ENCODE measurements around the gene AFF3.

AFF3 gene

GRCh38 chr2:99787769-99788382 is 354.5 kb downstream of the AFF3 start:
- no peak overlapping the region for H3K4me3 ChIP-seq (ENCODE audit: low read depth, low read length)
- TF ChIP-seq CTCF (IDR thresholded peaks at IDR 0.05; ENCODE audit: low read depth, low read length): no peak
- in situ Hi-C loops (cut with HindIII; ENCODE audit: low sequenced_read_pairs): no loop called here
- DNase-seq (ENCODE audit: low read depth, low spot score): no peak

- TF ChIP-seq CTCF (IDR thresholded peaks at IDR 0.05; ENCODE audit: low read depth, low read length): no peak
- in situ Hi-C loops (cut with HindIII; ENCODE audit: low sequenced_read_pairs): no loop called here
- no peak for DNase-seq (ENCODE audit: low read depth, low spot score)
- no peak overlapping the region for H3K4me3 ChIP-seq (ENCODE audit: low read depth, low read length)
Measured at GRCh38 chr2:99786636-99787390, 355.6 kb downstream of the AFF3 start.

GRCh38 chr2:99784946-99785345 is 357.4 kb downstream of the AFF3 start:
- H3K4me3 ChIP-seq (ENCODE audit: low read depth, low read length): no peak overlapping the region
- DNase-seq (ENCODE audit: low read depth, low spot score): no peak
- no peak for TF ChIP-seq CTCF (IDR thresholded peaks at IDR 0.05; ENCODE audit: low read depth, low read length)
- in situ Hi-C loops (cut with HindIII; ENCODE audit: low sequenced_read_pairs): no loop called here

- TF ChIP-seq CTCF (IDR thresholded peaks at IDR 0.05; ENCODE audit: low read depth, low read length): no peak
- DNase-seq (ENCODE audit: low read depth, low spot score): no peak
- in situ Hi-C loops (cut with HindIII; ENCODE audit: low sequenced_read_pairs): no loop called here
- H3K4me3 ChIP-seq (ENCODE audit: low read depth, low read length): no peak overlapping the region
Measured at GRCh38 chr2:99784282-99784681, 358.1 kb downstream of the AFF3 start.

GRCh38 chr2:99780276-99780675 is 362.1 kb downstream of the AFF3 start:
- DNase-seq (ENCODE audit: low read depth, low spot score): no peak
- no peak overlapping the region for H3K4me3 ChIP-seq (ENCODE audit: low read depth, low read length)
- no peak for TF ChIP-seq CTCF (IDR thresholded peaks at IDR 0.05; ENCODE audit: low read depth, low read length)
- in situ Hi-C loops (cut with HindIII; ENCODE audit: low sequenced_read_pairs): no loop called here

GRCh38 chr2:99779276-99779675 is 363.1 kb downstream of the AFF3 start:
- H3K4me3 ChIP-seq (ENCODE audit: low read depth, low read length): no peak overlapping the region
- DNase-seq (ENCODE audit: low read depth, low spot score): no peak
- in situ Hi-C loops (cut with HindIII; ENCODE audit: low sequenced_read_pairs): no loop called here
- no peak for TF ChIP-seq CTCF (IDR thresholded peaks at IDR 0.05; ENCODE audit: low read depth, low read length)
